Kidney (tissue), 14 donors: ENCODE results near the gene ECT2L. TPM values are rescaled to one million over a fixed set of nuclear protein-coding genes. Genes with fewer than 3 reads are reported as not detected.

Source experiments
- DNase-seq, 5 donors: peaks; one replicate each; pipeline ENCODE4 v3.0.0-alpha.2; 2013 to 2020
- FAIRE-seq: peaks from 2 replicates; lab custom pipeline; 2012; peaks lifted over from hg19 to GRCh38; lab: Jason Lieb, UNC
- H3K27ac ChIP-seq, 2 donors: one replicate each; pipeline ENCODE4 v1.7.0; 2013; ENCODE audit warnings: low read depth in 2 of 2, low read length in 2 of 2, inconsistent platforms in 1 of 2
- H3K27me3 ChIP-seq: one replicate; pipeline ENCODE4 v1.7.1; 2013; ENCODE audit warnings: low read length, inconsistent platforms; ENCODE audit not compliant: control insufficient read depth, insufficient read depth
- H3K36me3 ChIP-seq, 3 donors: one replicate each; pipeline versions ENCODE4 v1.7.0 to v1.7.1; 2013; ENCODE audit warnings: low read length in 3 of 3, control low read depth in 1 of 3, inconsistent platforms in 1 of 3; ENCODE audit not compliant: insufficient read depth in 3 of 3, control insufficient read depth in 2 of 3
- H3K4me1 ChIP-seq, 3 donors: one replicate each; pipeline versions ENCODE4 v1.7.0 to v1.7.1; 2013; ENCODE audit warnings: low read length in 3 of 3, inconsistent platforms in 1 of 3, low read depth in 1 of 3; ENCODE audit not compliant: control insufficient read depth in 2 of 3, insufficient read depth in 2 of 3
- H3K4me3 ChIP-seq, 3 donors: one replicate each; pipeline versions ENCODE4 v1.7.0 to v1.8.1; 2013; ENCODE audit warnings: low read length in 3 of 3, control low read depth in 1 of 3, inconsistent platforms in 1 of 3
- H3K9ac ChIP-seq, 3 donors: one replicate each; pipeline versions ENCODE4 v1.7.0 to v1.7.1; 2013; ENCODE audit warnings: low read length in 3 of 3, control low read depth in 1 of 3, inconsistent platforms in 1 of 3
- H3K9me3 ChIP-seq, 3 donors: one replicate each; pipeline versions ENCODE4 v1.7.0 to v1.7.1; 2013; ENCODE audit warnings: low read length in 3 of 3, control low read depth in 1 of 3, inconsistent platforms in 1 of 3; ENCODE audit not compliant: control insufficient read depth in 2 of 3, insufficient read depth in 1 of 3
- CTCF ChIP-seq: IDR thresholded peaks from 3 replicates; pipeline ENCODE4 v1.5.1; 2012; ENCODE audit warnings: mild to moderate bottlenecking, moderate library complexity, borderline replicate concordance; ENCODE audit not compliant: insufficient read depth; ENCODE audit errors: extremely low read depth
- intact Hi-C: fragments of 100-400 bp; cut with DNase I; formaldehyde crosslinking; loops from one replicate; pipeline ENCODE4 v1.11.1; 2022
- polyA plus RNA-seq: library from polyadenylated mRNA; stranded (reverse); fragments of 350-450 nt; fragmentation: Illumina TruSeq; extraction: RNeasy Lipid Tissue Mini Kit (QIAGEN cat#74804); gene quantifications from one replicate; pipeline ENCODE4 v1.2.3, GENCODE V29; 2014; ENCODE audit warnings: low read depth, low replicate concordance; ENCODE audit not compliant: insufficient read depth
- total RNA-seq: library from RNA; stranded (reverse); fragmentation: NEBNext Ultra II Directional; extraction: Animal tissue kit (Norgen Biotek cat#: 25700); gene quantifications from one replicate; pipeline ENCODE4 v1.2.1, GENCODE V29; 2021
- donor health status: control.
- donor health status: control.
- donor health status: control.
- donor health status: control.
- donor health status: control.
- donor health status: DM: yes; HTN: yes; CAD: no.
- donor health status: Normal renal cell carcinoma (clear cell type).

Gene ECT2L
- total and polyA plus RNA-seq, 2 donors from 2014 or later: 0.13 TPM; not detected in 1

GRCh38 chr6:138885156-138885819, 89.4 kb downstream of the ECT2L start:
- Histone ChIP-seq H3K27me3 (no peaks in the 10 kb centered on the region), H3K27ac (no peak overlapping the region), H3K4me1 (no peaks in the 10 kb centered on the region), H3K36me3 (no peaks in the 10 kb centered on the region), H3K4me3 (no peak overlapping the region), H3K9me3 (no peaks in the 10 kb centered on the region), H3K9ac (no peak overlapping the region)
- FAIRE-seq: no peak
- DNase-seq: no peak
- TF ChIP-seq CTCF: no peak
- intact Hi-C loops: no loop called here

- no peaks in the 10 kb centered on the region for H3K36me3 ChIP-seq
- TF ChIP-seq CTCF: no peak
- intact Hi-C loops: no loop called here
- no peak for FAIRE-seq
- no peaks in the 10 kb centered on the region for H3K9me3 ChIP-seq
- DNase-seq: no peak
- no peaks in the 10 kb centered on the region for H3K27me3 ChIP-seq
- H3K9ac ChIP-seq: no peak overlapping the region
- H3K4me3 ChIP-seq: no peak overlapping the region
- H3K27ac ChIP-seq: no peak overlapping the region
- no peaks in the 10 kb centered on the region for H3K4me1 ChIP-seq
Measured at GRCh38 chr6:138891255-138891986, 95.5 kb downstream of the ECT2L start.

- H3K27ac ChIP-seq: no peak overlapping the region
- no peak for FAIRE-seq
Measured at GRCh38 chr6:138896104-138896756, 100.3 kb downstream of the ECT2L start.

More at GRCh38 chr6:138896104-138896756, 100.3 kb downstream of the ECT2L start:
- Histone ChIP-seq H3K9me3 (no peaks in the 10 kb centered on the region), H3K4me3 (no peak overlapping the region), H3K9ac (no peak overlapping the region), H3K27me3 (no peaks in the 10 kb centered on the region), H3K36me3 (no peaks in the 10 kb centered on the region), H3K4me1 (no peaks in the 10 kb centered on the region)
- no peak for TF ChIP-seq CTCF
- intact Hi-C loops: no loop called here
- DNase-seq: no peak
